A673 (cell line): ENCODE data around the gene HDAC3. TPM values are rescaled to one million over a fixed set of nuclear protein-coding genes. Genes with fewer than 3 reads are reported as not detected.

Experiments
- BruUV-seq: library from RNA; stranded (reverse); fragments of 400-500 nt; replicated peaks from 2 replicates; lab custom pipeline; 2021; lab: Mats Ljungman, UMichigan
- CTCF ChIA-PET: fragments of 300-600 bp; sonication (Branson Sonifier 250); formaldehyde crosslinking; loops from one replicate; lab custom pipeline; 2022; ENCODE audit warnings: antibody characterized with exemption; lab: Charles Lee
- POLR2A ChIA-PET: fragments of 300-600 bp; sonication (Branson Sonifier 250); formaldehyde crosslinking; loops from one replicate; lab custom pipeline; 2022; ENCODE audit warnings: antibody characterized with exemption; ENCODE audit not compliant: low non-redundant PET; lab: Charles Lee
- DNase-seq: peaks from one replicate; pipeline ENCODE4 v3.0.0-alpha.2; 2015; ENCODE audit warnings: low spot score
- H3K27ac ChIP-seq: fragments of 200-600 bp; sonication (generic); 2 replicates; pipeline ENCODE4 v1.5.1; 2016; ENCODE audit warnings: mixed run types, low read depth, mild to moderate bottlenecking, mixed read lengths, antibody characterized with exemption, low read length; ENCODE audit not compliant: poor library complexity, severe bottlenecking
- H3K27me3 ChIP-seq: fragments of 200-600 bp; sonication (generic); replicated peaks from 2 replicates; pipeline ENCODE4 v1.6.1; 2017; ENCODE audit warnings: mixed run types, low read depth, mild to moderate bottlenecking, mixed read lengths, antibody characterized with exemption, low read length; ENCODE audit not compliant: insufficient read depth, poor library complexity
- H3K36me3 ChIP-seq: fragments of 200-600 bp; sonication (generic); 2 replicates; pipeline ENCODE4 v1.6.1; 2016; ENCODE audit warnings: mixed run types, mild to moderate bottlenecking, mixed read lengths, antibody characterized with exemption, low read length; ENCODE audit not compliant: insufficient read depth, poor library complexity, severe bottlenecking
- H3K4me1 ChIP-seq: fragments of 200-600 bp; sonication (generic); 2 replicates; pipeline ENCODE4 v1.6.1; 2017; ENCODE audit warnings: mixed run types, mild to moderate bottlenecking, mixed read lengths, antibody characterized with exemption, low read length; ENCODE audit not compliant: insufficient read depth, poor library complexity, severe bottlenecking
- H3K4me3 ChIP-seq: fragments of 200-600 bp; sonication (generic); 2 replicates; pipeline ENCODE4 v1.5.1; 2016; ENCODE audit warnings: low read depth, mixed run types, mild to moderate bottlenecking, mixed read lengths, low read length; ENCODE audit not compliant: poor library complexity, severe bottlenecking
- H3K9me3 ChIP-seq: fragments of 200-600 bp; sonication (generic); 2 replicates; pipeline ENCODE4 v1.6.1; 2016; ENCODE audit warnings: mixed run types, low read depth, mild to moderate bottlenecking, mixed read lengths, antibody characterized with exemption, low read length; ENCODE audit not compliant: poor library complexity, severe bottlenecking
- CTCF ChIP-seq: fragments of 300-800, 200-600 bp; sonication (generic); conservative IDR thresholded peaks from 2 replicates; pipeline ENCODE4 v1.5.1; 2017; ENCODE audit warnings: low read depth, mild to moderate bottlenecking, antibody characterized with exemption, low read length, moderate library complexity, mixed read lengths
- EZH2 ChIP-seq: fragments of 200-600 bp; sonication (generic); IDR thresholded peaks from 2 replicates; pipeline ENCODE4 v1.6.1; 2017; ENCODE audit warnings: borderline replicate concordance, low read depth, mild to moderate bottlenecking, mixed read lengths, antibody characterized with exemption, low read length; ENCODE audit not compliant: poor library complexity, severe bottlenecking
- intact Hi-C: fragments of 100-400 bp; cut with micrococcal nuclease; formaldehyde crosslinking; loops from one replicate; pipeline ENCODE4 v1.10.0; 2022; ENCODE audit not compliant: unreplicated experiment
- total RNA-seq: library from RNA; stranded (reverse); gene quantifications from 2 replicates; pipeline ENCODE4 v1.2.3, GENCODE V29; 2021

The HDAC3 gene
- total RNA-seq, 1 experiment from 2014 or later = 93.1 TPM

- Histone ChIP-seq H3K4me3 (no peak overlapping the region), H3K36me3 (peaks cover 71% of the 10 kb centered on the region), H3K9me3 (no peaks in the 10 kb centered on the region), H3K27ac (no peak overlapping the region), H3K27me3 (no peaks in the 10 kb centered on the region), H3K4me1 (no peaks in the 10 kb centered on the region)
- POLR2A ChIA-PET = no interaction called here
- BruUV-seq = no TSS peak
- TF ChIP-seq CTCF (no peak), EZH2 (no peak)
- CTCF ChIA-PET = no interaction called here
- intact Hi-C loops = no loop called here
- no peak for DNase-seq
These were observed 62.5 kb downstream of the HDAC3 start for GRCh38 chr5:141574122-141574510.

- H3K4me1 ChIP-seq = no peaks in the 10 kb centered on the region
- ChIA-PET POLR2A (no interaction called here), CTCF (interaction anchor here (0.6 kb wide), 1 partner anchor 46 kb away, joined by 6 read pairs; no protein-coding TSS in a partner anchor)
- H3K27ac ChIP-seq = no peak overlapping the region
- intact Hi-C loops = no loop called here
- H3K36me3 ChIP-seq = peaks cover 66% of the 10 kb centered on the region
- H3K27me3 ChIP-seq = no peaks in the 10 kb centered on the region
- H3K4me3 ChIP-seq = no peak overlapping the region
- H3K9me3 ChIP-seq = no peaks in the 10 kb centered on the region
- BruUV-seq = no TSS peak
- TF ChIP-seq EZH2 = no peak
- TF ChIP-seq CTCF = no peak
- no peak for DNase-seq
These were observed 63.0 kb downstream of the HDAC3 start for GRCh38 chr5:141573489-141574121.

Other genes starting within 250 kb of the HDAC3 start
- gene PCDHGB4, start 249.2 kb downstream of the HDAC3 start, total RNA-seq = 2.5 and 3.3 TPM in 2 replicates
- 2.2 and 2.6 TPM in 2 replicates for gene PCDHGA8, start 244.2 kb downstream of the HDAC3 start, total RNA-seq
- 43.3 and 45.0 TPM in 2 replicates for gene PCDHGB5, start 238.9 kb downstream of the HDAC3 start, total RNA-seq
- 5.0 and 6.6 TPM in 2 replicates for gene PCDHGA9, start 234.1 kb downstream of the HDAC3 start, total RNA-seq
- gene PCDHGB6, start 228.8 kb downstream of the HDAC3 start, total RNA-seq = 4.5 and 4.6 TPM in 2 replicates
- gene PCDHGA10, start 223.9 kb downstream of the HDAC3 start, total RNA-seq = 3.6 TPM in 2 replicates
- 3.7 and 4.0 TPM in 2 replicates for gene PCDHGB7, start 219.2 kb downstream of the HDAC3 start, total RNA-seq
- gene PCDHGA11, start 215.8 kb downstream of the HDAC3 start, total RNA-seq = 34.9 and 35.5 TPM in 2 replicates
- gene PCDHGA12, start 206.3 kb downstream of the HDAC3 start, total RNA-seq = 3.5 and 3.6 TPM in 2 replicates
- gene PCDHGC3, start 160.9 kb downstream of the HDAC3 start, total RNA-seq = 103 and 112 TPM in 2 replicates
- gene PCDHGC4, start 151.8 kb downstream of the HDAC3 start, total RNA-seq = 3.6 and 3.8 TPM in 2 replicates
- 3.4 and 3.6 TPM in 2 replicates for gene PCDHGC5, start 147.8 kb downstream of the HDAC3 start, total RNA-seq
- 105 and 109 TPM in 2 replicates for gene DIAPH1, start 17.8 kb downstream of the HDAC3 start, total RNA-seq
- 4.7 and 6.6 TPM in 2 replicates for gene RELL2, start 148 bp upstream of the HDAC3 start, total RNA-seq
- 2.3 and 3.9 TPM in 2 replicates for gene FCHSD1, start 14.6 kb upstream of the HDAC3 start, total RNA-seq
- gene ARAP3, start 45.4 kb upstream of the HDAC3 start, total RNA-seq = 4.1 and 4.6 TPM in 2 replicates
- 0.45 and 0.61 TPM in 2 replicates for gene PCDH1, start 241.6 kb upstream of the HDAC3 start, total RNA-seq